Uterine smooth muscle cell (primary cell): ENCODE results near the gene HEATR5B. TPM values are rescaled to one million over a fixed set of nuclear protein-coding genes. Genes with fewer than 3 reads are reported as not detected.

ENCODE experiments used
- total RNA-seq: library from RNA; depleted of rRNA; stranded (reverse); fragments of >200 nt; gene quantifications from 2 replicates; pipeline ENCODE4 v1.2.3, GENCODE V29; 2014

HEATR5B gene
- total RNA-seq = 24.1 and 26.8 TPM in 2 replicates

DNA sequence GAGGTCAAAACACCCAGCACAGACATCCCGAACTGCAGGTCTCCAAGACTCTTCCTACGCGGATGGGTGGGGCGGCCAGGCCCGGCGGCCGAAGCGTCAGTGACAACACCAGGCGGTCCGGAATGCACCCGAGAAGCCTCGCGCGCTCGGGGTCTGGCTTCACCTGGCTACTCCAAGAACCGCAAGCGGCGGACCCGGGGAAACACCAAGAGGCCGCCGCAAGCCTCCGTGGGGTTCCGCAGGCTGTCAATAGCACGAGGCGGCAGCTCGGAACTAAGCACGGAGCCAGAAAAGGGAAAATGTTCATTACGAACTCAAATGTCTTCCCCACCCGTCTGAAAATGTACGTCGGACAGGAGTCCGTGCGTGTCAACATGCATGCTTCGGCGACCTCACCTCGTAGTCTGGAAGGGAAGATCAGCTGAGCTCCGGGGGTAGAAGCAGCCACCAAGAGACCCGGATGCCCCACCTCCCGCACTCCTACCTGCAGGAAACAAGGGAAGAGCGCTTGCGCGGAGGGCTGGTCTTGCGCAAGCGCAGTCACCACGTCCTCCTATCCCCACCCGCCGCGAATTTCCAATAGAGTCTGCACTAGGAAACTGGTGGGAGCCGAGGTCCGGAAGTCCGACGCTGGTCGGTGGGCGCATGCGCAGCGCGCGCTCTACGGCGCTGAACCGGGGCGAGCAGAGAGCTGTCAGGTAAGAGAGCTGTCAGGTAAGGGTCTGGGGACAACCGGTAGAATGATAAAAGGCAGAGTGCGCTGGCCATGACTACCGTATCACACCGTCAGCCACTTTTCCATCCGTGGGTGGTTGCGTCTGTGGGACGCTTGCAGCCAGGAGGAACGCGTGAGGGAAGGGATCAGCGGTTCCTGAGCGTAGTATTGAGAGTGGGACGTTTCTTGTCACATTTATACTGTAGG lies at the start of gene HEATR5B, which contains the start of gene GPATCH11:
TSS of gene HEATR5B (minus strand) at position 500 of the 922 bp plus-strand sequence. CDS start 958 bp downstream, outside the sequence.
TSS of gene GPATCH11 (plus strand) at position 646 of the 922 bp plus-strand sequence. CDS start 3,864 bp downstream, outside the sequence.

DNA sequence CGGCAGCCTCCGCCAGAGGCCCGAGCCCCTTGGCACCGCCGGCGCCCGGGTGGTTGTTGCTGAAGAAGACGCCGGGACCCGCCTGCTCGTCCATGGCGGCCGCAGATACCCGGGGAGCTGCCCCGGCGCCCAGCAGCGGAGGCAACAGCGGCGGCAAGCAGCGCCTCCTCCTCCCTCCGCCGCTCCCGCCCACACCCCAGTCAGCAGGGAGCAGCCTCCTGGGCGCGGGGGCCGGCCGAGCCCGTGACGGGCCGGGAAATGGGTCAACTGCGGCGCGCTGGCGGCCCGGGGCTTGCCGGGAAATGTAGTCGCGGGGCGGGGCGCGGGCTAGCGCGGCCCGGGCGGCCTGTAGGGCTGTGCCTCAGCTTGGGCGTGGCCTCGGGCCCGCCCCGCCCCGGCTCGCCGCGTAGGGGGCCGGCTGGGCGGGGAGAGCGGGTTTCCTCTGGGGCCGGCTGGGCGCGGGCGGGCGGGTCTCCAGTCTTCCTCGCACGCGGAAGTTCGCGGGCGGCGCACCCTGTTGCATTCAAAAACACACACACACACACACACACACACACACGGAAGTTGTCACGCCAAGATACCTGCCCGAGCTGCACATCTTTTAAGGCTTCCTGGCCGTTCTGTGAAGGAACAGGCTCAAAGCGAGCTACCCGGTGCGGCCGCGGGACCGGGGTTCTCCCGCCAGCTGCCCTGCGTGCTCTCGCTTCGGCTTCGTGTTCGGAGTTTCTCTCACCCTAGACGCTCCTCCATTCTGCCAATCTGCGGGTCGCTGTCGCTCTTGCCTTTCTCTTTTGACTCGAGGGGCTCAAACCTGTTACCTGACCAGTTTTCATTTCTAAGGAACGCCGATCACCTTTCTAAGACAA lies 117.6 kb downstream of the HEATR5B start, which contains the start of gene STRN:
TSS of gene STRN (minus strand) at position 167 of the 866 bp plus-strand sequence. CDS start at position 94, 73 bp downstream.

Other genes starting within 250 kb of the HEATR5B start
- gene STRN, start 117.8 kb downstream of the HEATR5B start, total RNA-seq = 17.4 and 17.7 TPM in 2 replicates
- 7.6 and 12.9 TPM in 2 replicates for gene GPATCH11, start 146 bp upstream of the HEATR5B start, total RNA-seq
- gene EIF2AK2, start 72.6 kb upstream of the HEATR5B start, total RNA-seq = 45.1 and 51.0 TPM in 2 replicates
- gene SULT6B1, start 104.3 kb upstream of the HEATR5B start, total RNA-seq = not detected in 2 replicates
- 15.6 and 17.9 TPM in 2 replicates for gene CEBPZOS, start 112.1 kb upstream of the HEATR5B start, total RNA-seq
- 59.6 and 81.5 TPM in 2 replicates for gene CEBPZ, start 147.2 kb upstream of the HEATR5B start, total RNA-seq
- gene NDUFAF7, start 147.3 kb upstream of the HEATR5B start, total RNA-seq = 20.4 and 20.7 TPM in 2 replicates
- gene PRKD3, start 240.5 kb upstream of the HEATR5B start, total RNA-seq = 72.6 and 80.0 TPM in 2 replicates